GM12874 (cell line): ENCODE results near the gene SLC44A3.

Experiments used
- TF ChIP-seq, protein P1 (sequence below): IDR thresholded peaks from 2 replicates; pipeline ENCODE4 v1.5.1; 2011; ENCODE audit warnings: low read depth, mild to moderate bottlenecking, control low read depth, low read length, moderate library complexity; ENCODE audit not compliant: insufficient read depth

The SLC44A3 gene

DNA sequence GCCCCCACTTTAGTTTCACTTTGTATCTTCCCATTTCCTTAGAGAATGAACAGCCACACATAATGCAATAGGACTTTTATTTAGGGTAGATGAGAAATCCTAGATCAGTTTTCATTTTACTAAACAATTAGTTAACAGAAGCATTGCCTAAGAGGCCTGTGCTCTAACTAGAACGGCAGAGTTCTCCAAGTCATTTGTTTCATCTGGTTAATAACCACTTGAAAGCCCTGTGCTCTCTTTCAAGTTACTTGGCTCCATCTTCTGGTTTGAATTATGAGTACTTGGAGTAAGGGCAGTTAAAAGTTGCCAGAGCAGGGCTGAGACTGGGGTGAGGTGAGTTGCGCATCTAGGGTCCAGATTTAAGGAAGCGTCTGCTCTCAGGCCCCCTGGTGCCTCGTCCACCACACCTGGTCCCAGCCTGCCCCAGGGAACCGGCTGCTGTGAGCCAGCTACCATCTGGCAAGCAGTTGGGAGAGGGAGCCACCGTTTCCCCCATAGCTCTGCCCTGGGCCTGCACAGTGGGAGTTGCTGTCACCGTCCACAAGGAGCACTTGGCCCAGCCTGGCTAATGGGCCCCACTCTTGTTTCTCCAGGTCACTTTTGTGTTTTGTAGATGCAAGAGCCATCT is 18.1 kb upstream of the SLC44A3 start:
- TF ChIP-seq, protein P1, sequence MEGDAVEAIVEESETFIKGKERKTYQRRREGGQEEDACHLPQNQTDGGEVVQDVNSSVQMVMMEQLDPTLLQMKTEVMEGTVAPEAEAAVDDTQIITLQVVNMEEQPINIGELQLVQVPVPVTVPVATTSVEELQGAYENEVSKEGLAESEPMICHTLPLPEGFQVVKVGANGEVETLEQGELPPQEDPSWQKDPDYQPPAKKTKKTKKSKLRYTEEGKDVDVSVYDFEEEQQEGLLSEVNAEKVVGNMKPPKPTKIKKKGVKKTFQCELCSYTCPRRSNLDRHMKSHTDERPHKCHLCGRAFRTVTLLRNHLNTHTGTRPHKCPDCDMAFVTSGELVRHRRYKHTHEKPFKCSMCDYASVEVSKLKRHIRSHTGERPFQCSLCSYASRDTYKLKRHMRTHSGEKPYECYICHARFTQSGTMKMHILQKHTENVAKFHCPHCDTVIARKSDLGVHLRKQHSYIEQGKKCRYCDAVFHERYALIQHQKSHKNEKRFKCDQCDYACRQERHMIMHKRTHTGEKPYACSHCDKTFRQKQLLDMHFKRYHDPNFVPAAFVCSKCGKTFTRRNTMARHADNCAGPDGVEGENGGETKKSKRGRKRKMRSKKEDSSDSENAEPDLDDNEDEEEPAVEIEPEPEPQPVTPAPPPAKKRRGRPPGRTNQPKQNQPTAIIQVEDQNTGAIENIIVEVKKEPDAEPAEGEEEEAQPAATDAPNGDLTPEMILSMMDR, result no peak; the same call in 1 of the 2 replicates

DNA sequence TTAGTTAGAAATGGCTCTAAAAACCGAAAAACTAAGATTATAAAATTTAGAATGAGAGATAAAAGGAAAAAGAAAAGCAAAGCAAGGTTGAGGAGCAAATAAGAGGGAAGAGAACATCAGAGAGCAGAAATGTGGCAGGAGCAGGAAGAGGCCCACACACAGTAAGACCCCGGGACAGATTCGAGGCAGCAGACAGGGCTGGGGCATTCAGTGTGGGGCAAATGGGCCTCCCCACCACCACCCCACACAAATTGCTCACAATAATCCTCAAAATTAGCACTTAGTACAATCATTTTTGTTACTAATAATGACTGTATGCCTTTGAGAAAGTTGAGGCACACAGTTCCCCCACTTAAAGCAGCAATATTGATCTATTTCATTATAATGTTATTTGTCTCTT is 17.1 kb upstream of the SLC44A3 start:
- TF ChIP-seq, protein P1, result no peak

DNA sequence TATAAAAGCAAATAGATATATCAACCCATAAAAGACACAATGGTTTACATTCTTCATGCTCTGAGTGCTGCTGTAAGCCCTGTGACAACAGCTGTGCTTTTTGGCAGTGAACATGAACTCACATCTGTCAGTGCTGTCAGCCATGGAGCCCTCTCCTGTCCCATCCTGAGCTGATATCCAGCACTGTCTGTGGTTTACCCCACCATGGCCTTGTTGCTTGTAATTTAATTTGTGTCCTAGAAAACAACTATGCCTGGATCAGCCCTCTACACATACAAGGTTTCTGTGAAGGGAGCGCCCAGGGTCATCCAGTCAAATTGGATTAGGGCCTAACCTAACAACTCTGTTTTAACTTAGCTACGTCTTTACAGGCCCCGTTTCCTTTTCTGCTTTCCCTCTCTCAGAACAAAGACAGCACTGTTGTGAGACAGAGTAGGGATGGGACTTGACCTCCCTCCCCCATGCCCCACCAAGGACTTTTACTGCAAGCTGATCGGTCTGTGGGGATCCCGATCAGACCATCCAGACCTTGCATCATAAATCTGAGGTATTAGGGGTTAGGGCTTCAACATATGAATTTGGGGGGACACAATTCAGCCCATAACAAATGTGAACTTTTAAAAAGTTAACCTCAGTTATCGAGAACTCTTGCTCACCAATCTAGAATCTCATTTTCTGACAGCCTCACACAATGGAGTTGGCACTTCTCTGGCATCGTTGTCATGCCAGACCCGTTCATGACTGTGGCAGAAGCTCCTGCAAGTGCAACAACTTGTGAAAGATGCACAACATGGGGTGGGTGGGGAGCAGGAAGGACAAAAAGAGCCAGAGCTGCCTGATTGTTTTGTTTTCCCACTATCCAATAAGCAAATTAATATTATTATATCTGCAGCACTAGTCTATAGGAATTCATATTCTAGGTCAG is 16.4 kb upstream of the SLC44A3 start:
- TF ChIP-seq, protein P1, result no peak

DNA sequence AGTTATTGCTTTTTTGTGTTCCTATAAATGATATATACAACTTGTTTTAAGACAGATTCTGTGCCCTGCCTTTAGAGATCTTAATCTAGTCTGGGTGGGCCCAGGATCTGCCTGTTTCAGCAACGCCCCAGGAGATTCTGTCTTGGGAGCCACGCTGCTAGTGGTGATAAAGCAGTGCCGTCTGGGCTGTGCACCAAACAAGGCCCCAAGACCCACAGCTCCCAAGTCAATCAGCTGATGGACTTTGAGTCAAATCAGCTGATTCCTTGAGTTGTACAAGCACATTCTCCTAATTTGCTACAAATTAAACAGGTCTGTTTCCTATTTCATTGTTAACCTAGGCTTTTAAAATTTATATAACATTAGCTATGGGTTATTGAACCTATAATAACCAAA is 15.7 kb upstream of the SLC44A3 start:
- TF ChIP-seq, protein P1, result no peak

DNA sequence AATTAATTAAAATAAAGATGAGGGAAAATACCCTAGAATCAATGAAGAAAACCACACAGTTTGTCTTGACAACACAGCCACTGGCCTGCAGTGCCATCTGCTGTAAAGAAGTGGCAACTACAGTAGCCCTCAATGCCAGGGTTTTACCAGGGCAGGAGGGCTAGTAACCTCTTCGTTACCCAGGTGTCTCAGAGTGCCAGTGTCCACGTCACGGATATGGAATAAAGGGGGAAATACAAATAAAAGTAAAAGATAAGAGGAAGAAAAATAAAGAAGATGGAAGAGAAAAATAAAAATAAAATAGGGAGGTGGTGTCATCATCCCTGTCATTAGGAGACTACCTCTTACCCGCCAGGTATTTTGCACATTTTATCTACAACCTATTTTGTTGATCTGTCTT is 14.2 kb upstream of the SLC44A3 start:
- TF ChIP-seq, protein P1, result peak; percentile 86

DNA sequence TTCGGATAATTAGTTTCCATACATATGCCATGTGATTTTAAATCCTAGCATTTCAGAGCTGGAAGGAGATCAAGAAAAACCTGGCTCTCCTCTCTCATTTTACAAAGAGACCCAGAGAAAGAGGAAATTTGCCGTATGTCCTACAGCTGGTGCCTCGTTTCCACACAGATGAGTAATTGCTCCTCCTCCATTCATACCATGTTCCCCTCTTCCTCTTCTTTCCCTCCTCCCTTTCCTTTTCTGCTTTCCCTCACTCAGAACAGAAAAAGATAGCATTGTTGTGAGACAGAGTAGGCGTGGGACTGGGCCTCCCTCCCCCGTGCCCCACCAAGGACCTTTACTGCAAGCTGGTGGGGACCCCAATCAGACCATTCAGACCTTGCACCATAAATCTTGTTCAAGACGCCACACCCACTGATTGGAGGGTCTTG is 13.7 kb upstream of the SLC44A3 start:
- TF ChIP-seq, protein P1, result no peak

DNA sequence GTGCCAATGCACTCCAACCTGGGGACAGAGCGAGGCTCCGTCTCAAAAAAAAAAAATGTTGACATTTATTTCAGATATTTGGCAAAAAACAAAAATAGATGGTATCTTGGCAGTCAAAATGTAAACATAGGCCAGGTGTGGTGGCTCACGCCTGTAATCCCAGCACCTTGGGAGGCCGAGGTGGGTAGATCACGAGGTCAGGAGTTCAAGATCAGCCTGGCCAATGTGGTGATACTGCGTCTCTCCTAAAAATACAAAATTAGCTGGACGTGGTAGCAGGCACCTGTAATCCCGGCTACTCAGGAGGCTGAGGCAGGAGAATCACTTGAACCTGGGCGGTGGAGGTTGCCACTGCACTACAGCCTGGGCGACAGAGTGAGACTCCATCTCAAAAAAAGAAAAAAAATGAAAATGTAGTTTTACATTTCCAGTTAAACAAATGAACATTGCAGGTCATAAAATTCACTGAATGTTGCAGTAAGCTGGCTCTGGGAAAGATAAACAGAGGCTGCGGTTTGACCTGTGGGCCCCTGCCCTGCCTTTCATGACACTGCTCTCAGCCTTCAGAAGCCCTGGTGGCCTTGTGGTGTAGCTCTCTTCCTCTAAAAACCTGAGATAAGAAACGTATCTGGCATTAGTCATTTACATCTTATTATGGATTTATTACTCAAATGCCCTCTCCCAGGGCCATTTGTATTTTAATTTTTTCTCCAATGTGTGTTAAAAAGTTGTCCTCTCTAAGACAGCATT is 12.2 kb upstream of the SLC44A3 start:
- TF ChIP-seq, protein P1, result no peak
